Subcutaneous adipose tissue (tissue), 4 donors: Measurements from ENCODE around the gene CACNA1F. TPM values are rescaled to one million over a fixed set of nuclear protein-coding genes. Genes with fewer than 3 reads are reported as not detected.

Experiments
- total RNA-seq, 4 donors: library from RNA; depleted of rRNA; stranded (reverse); fragments of >200 nt; gene quantifications; one replicate each; pipeline ENCODE4 v1.1.0, GENCODE V29; 2016
- TF ChIP-seq, protein P1 (sequence below): fragments of 450-650 bp; IDR thresholded peaks from one replicate; pipeline ENCODE4 v1.5.1; 2016; ENCODE audit warnings: low read depth, mild to moderate bottlenecking, control low read depth, antibody characterized with exemption, moderate library complexity

Gene CACNA1F
- total RNA-seq, 4 donors from 2014 or later: under 0.01 to 0.66 (median 0.25) TPM

DNA sequence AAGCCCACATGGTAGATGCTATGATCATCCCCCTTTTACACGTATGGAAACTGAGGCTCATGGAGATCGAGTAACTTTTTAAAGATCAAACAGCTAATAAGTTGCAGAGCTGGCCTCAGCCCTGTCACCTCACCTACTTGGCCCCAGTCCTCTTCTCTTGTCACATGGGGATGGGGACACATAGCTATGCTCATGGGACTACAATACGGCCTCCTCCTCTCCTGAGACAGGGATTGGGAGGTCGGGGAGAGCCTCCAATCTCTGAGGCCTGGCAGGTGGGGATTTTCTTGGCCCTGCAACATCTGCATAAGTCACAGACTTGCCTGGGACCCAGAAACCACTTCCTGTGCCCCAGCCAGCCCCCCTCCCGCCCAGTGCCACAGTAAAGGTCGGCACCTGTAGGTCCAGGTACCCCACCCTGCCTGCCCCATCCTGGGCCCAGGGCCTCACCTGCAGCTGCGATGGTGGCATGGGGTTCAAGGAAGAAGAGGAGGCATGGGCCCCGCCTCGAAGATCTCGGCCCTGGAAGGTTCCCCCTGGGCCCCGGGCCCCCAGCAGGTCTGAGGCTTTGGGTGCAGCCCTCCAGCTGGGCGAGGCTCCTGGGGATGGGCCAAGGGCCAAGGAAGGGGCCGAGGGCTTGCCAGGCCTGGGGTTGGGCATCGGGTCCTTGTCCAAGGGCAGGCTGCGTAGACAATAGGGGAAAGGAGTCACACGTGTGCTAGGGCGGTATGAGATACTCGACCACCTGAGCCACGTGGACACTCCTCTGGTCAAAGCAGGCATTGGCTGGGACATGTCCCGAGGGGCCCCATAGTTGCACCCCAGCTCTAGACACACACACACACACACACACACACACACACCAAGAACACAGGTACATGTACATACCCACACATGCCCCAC is 25.0 kb upstream of the CACNA1F start:
- TF ChIP-seq, protein P1, sequence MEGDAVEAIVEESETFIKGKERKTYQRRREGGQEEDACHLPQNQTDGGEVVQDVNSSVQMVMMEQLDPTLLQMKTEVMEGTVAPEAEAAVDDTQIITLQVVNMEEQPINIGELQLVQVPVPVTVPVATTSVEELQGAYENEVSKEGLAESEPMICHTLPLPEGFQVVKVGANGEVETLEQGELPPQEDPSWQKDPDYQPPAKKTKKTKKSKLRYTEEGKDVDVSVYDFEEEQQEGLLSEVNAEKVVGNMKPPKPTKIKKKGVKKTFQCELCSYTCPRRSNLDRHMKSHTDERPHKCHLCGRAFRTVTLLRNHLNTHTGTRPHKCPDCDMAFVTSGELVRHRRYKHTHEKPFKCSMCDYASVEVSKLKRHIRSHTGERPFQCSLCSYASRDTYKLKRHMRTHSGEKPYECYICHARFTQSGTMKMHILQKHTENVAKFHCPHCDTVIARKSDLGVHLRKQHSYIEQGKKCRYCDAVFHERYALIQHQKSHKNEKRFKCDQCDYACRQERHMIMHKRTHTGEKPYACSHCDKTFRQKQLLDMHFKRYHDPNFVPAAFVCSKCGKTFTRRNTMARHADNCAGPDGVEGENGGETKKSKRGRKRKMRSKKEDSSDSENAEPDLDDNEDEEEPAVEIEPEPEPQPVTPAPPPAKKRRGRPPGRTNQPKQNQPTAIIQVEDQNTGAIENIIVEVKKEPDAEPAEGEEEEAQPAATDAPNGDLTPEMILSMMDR: no peak

DNA sequence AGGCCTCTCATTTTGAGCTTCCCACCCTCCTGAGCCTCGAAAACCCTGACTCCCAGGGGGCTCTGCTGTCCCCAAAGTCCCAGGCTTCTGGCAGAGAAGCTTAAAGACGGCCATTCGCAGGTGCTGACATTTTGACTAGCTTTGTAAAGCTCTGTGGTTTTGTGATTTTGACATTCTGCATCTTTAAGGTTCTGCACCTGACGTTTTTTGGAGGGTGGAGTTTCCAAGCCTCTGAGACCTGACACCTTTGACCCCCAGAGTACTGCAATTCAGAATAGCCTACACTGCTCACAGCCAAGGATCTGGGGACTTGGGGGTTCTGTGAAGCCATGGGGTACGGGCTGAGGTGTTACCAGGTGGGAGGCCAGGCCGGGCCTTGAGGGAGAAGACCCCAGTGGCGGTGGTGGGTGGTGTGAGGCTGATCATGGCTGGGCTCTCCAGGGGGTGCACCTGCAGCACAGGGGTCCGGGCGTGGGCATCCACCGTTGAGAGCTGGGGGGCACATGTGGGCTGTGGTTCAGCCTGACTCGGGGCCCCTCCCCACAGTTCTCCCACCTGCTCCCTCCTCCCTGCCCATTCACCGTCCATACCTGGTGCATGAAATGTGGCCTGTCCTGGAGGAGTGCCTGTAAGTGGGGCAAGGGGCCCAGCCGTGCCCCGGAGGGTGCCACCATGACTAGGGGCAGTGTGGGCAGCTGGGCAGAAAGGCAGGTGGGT is 24.1 kb upstream of the CACNA1F start:
- TF ChIP-seq, protein P1: no peak

DNA sequence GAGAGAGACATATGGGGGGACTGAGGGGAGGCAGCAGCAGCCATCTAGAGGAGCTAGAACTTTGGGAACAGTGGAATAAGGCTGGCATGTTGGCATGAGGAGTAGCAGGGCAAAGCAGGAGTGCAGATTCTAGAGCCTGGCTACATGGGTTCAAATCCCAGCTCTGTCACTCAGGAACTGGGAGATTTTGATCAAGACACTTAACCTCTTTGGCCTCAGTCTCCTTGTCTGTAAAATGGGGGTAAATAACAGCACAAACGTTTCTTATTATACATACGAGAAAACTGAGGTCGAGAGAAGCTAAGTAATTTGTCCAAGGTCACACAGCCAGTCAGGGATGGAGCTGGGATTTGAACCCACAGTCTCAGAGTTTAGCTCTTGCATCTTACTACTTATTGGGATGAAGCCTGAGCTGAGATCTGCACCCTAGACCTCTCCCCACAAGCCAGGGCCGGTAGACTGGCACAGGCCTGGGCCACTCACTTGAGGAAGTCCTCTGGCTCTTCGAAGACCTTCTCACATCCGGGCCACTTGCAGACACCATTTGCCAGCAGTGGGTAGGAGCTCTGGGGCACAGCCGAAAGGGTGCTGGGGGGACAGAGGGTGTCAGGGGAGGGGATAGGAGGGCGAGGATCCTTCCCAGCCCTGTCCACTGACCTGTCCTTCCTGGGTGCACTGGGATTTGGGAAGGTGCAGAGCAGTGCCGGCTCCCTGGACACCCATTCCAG is 23.3 kb upstream of the CACNA1F start:
- TF ChIP-seq, protein P1: no peak

DNA sequence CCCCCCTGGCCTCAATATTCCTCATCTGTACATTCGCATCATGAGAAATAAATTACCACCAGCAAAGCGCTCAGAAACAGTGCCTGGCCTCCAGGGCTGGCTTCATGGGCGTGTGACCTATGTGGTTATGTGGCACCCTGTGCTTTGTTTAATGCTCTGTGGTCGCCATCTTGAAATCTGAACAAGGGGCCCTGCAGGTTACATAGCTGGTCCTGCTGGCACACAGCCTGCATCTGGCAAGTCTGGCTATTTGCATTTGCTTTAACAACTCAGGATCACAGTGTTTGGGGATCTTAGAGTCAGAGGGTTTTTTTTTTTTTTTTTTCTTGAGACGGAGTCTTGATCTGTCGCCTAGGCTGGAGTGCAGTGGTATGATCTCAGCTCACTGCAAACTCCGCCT is 21.5 kb upstream of the CACNA1F start:
- TF ChIP-seq, protein P1: no peak

DNA sequence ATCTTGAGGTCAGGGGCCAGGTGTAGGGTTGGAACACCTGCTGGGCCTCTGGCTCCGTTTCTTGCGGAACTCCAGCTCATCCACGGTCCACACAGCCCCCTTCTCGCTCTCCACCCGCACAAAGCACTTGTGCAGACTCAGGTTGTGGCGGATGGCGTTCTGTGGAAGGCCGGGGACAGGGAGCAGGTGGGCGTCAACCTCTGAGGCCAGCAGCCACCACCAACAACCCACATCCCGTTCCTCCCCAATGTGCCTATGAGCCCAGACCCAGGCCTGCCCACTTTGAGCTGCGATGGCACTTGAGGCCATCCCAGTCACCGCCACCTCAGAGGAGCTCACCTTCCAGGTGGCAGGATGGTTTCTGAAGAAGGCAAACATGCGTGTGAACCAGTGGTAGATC is 18.2 kb upstream of the CACNA1F start:
- TF ChIP-seq, protein P1: no peak

DNA sequence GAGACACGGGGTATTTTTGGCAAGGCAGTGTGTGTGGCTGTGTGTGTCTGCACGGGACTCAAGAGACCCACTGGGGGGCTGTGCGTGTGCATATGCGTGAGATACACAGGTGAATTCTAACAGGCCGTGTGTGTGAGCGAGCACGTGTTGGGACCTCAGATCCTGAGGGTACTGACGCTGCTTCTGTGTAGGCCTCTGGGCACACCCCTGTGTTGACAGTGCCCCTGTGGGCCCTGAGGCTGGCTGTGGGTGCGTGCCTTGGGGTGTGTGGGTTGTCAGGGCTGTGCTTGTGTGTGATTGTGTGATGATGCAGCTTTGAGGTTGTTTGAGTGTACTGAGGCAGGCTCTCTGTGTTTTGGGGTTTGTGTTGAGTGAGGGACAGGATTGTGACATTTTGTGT is 17.4 kb upstream of the CACNA1F start:
- TF ChIP-seq, protein P1: no peak

DNA sequence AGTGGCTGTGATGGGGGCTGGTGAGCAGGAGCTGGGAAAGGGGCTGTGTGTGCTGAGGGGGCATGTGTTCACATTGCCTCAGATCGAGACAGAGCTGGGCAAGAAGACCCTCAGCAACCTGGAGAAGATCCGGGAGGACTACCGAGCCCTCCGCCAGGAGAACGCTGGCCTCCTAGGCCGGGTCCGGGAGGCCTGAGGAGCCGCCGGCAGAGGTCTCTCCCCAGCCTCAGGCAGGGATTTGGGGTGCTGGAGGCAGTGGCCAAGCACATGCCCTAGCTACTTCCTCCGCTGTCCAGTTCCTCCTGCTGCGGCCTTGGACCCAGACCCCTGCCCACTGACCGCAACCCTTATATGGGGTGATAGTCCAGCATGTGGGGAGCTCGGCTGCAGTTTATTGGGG is 16.9 kb upstream of the CACNA1F start:
- TF ChIP-seq, protein P1: no peak
